NB4 (cell line): ENCODE results near the gene KMT2C.
"Not testable (repeated sequence)": the region's sequence is repeated elsewhere in the genome, so short reads cannot be mapped to it uniquely, and the experiment has no call there.

Source experiments
- DNase-seq: peaks from one replicate; pipeline ENCODE4 v3.0.0; 2010; ENCODE audit warnings: low read depth
- H3K4me3 ChIP-seq: one replicate; pipeline ENCODE4 v1.5.1; 2011; ENCODE audit warnings: mild to moderate bottlenecking, low read depth, low read length, moderate library complexity
- MAX ChIP-seq: IDR thresholded peaks from 2 replicates; pipeline ENCODE4 v1.6.1; 2011; ENCODE audit warnings: low read depth, low read length
- MYC ChIP-seq: IDR thresholded peaks from 2 replicates; pipeline ENCODE4 v1.6.1; 2011; ENCODE audit warnings: low read depth, low read length
- POLR2A ChIP-seq: IDR thresholded peaks from 2 replicates; pipeline ENCODE4 v1.6.1; 2011; ENCODE audit warnings: mild to moderate bottlenecking; ENCODE audit not compliant: insufficient read length; ENCODE audit errors: extremely low read depth
- TF ChIP-seq, protein P1 (sequence below): IDR thresholded peaks from one replicate; pipeline ENCODE4 v1.5.1; 2012; ENCODE audit warnings: low read depth, low read length

KMT2C gene

GRCh38 chr7:152414779-152415178, 21.0 kb downstream of the KMT2C start:
- TF ChIP-seq MYC: no peak
- TF ChIP-seq MAX: no peak
- TF ChIP-seq, protein P1, sequence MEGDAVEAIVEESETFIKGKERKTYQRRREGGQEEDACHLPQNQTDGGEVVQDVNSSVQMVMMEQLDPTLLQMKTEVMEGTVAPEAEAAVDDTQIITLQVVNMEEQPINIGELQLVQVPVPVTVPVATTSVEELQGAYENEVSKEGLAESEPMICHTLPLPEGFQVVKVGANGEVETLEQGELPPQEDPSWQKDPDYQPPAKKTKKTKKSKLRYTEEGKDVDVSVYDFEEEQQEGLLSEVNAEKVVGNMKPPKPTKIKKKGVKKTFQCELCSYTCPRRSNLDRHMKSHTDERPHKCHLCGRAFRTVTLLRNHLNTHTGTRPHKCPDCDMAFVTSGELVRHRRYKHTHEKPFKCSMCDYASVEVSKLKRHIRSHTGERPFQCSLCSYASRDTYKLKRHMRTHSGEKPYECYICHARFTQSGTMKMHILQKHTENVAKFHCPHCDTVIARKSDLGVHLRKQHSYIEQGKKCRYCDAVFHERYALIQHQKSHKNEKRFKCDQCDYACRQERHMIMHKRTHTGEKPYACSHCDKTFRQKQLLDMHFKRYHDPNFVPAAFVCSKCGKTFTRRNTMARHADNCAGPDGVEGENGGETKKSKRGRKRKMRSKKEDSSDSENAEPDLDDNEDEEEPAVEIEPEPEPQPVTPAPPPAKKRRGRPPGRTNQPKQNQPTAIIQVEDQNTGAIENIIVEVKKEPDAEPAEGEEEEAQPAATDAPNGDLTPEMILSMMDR: no peak
- TF ChIP-seq POLR2A: no peak
- H3K4me3 ChIP-seq: no peak overlapping the region
- no peak for DNase-seq

GRCh38 chr7:152411389-152411788, 24.4 kb downstream of the KMT2C start:
- no peak for DNase-seq
- H3K4me3 ChIP-seq: no peak overlapping the region
- TF ChIP-seq, protein P1: no peak
- no peak for TF ChIP-seq POLR2A
- no peak for TF ChIP-seq MYC

DNA sequence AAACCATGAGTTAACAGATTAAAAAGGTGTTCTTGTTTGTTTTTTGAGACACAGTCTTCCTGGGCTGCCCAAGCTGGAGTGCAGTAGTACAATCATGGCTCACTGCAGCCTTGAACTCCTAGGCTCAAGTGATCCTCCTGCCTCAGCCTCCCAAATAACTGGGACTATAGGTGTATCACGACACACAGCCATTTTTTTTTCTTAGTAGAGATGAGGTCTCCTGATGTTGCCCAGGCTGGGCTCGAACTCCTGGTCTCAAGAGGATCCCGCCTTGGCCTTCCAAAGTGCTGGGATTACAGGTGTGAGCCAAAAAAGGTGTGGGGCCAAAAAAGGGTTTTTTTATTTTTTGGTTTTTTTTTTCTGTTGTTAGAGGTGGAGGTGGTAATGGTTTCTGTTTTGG, 29.3 kb downstream of the KMT2C start:
- no peak for DNase-seq
- no peak overlapping the region for H3K4me3 ChIP-seq
- TF ChIP-seq, protein P1: no peak
- TF ChIP-seq MAX (no peak), POLR2A (no peak), MYC (no peak)

DNA sequence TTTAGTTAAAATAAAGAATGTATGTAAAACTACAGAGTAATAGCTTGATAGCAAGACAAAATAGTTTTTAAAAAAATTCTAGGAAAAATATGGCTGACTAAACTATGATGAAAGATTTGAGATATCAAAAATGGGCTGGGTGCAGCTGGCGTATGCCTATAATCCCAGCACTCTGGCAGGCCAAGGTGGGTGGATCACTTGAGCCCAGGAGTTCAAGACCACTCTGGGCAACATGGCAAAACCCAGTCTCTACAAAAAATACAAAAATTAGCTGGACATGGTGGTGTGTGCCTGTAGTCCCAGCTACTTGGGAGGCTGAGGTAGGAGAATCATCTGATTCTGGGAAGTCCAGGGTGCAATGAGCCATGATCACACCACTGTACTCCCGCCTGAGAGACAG, 29.8 kb downstream of the KMT2C start:
- H3K4me3 ChIP-seq, DNase-seq: not testable (repeated sequence)

DNA sequence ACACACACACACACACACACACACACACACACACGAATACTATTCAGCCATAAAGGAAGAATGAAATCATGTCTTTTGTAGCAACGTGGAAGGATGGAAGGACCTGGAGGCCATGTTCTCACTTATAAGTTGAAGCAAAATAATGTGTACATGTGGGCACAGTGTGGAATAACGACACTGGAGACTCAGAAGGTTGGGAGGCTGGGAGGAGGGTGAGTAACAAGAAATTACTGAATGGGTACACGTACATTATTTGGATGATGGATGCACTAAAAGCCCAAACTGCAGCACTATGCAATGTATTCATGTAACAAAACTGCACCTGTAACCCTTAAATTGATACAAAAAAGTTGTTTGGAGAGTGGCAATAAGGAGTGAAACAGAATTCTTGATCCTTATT, 32.1 kb downstream of the KMT2C start:
- H3K4me3 ChIP-seq: no peak overlapping the region
- no peak for TF ChIP-seq MYC
- no peak for TF ChIP-seq POLR2A
- TF ChIP-seq, protein P1: no peak
- no peak for TF ChIP-seq MAX
- no peak for DNase-seq

- H3K4me3 ChIP-seq: no peak overlapping the region
- DNase-seq: no peak
- no peak for TF ChIP-seq MYC
Observed at GRCh38 chr7:152402384-152403250, 33.2 kb downstream of the KMT2C start.

GRCh38 chr7:152399344-152399743, 36.5 kb downstream of the KMT2C start:
- H3K4me3 ChIP-seq: no peak overlapping the region
- no peak for DNase-seq
- no peak for TF ChIP-seq MYC
- no peak for TF ChIP-seq MAX
- no peak for TF ChIP-seq POLR2A
- TF ChIP-seq, protein P1: no peak
